ENCODE measurements around the gene CAPN15.
A peak's percentile ranks its signal among the peaks of the same experiment; 100 is the strongest.

Gene CAPN15

DNA sequence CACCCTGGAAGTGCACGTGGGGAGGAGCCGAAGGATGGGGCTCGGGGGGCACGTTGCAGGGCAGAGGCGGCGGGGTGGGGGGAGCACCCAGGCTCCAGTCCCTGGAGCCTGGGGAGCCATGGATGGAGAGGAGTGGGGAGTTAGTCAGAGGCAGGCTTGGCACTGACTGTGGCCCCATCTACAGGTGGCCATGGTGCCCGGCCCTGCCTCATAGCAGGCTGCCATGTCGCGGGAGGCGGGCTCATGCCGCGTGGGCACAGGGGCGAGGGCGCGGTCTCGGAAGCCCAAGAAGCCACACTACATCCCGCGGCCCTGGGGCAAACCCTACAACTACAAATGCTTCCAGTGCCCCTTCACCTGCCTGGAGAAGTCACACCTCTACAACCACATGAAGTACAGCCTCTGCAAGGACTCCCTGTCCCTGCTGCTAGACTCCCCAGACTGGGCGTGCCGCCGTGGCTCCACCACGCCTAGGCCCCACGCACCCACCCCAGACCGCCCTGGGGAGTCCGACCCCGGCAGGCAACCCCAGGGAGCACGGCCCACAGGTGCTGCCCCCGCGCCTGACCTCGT is 35.6 kb downstream of the CAPN15 start:
- no peak for DNase-seq

DNA sequence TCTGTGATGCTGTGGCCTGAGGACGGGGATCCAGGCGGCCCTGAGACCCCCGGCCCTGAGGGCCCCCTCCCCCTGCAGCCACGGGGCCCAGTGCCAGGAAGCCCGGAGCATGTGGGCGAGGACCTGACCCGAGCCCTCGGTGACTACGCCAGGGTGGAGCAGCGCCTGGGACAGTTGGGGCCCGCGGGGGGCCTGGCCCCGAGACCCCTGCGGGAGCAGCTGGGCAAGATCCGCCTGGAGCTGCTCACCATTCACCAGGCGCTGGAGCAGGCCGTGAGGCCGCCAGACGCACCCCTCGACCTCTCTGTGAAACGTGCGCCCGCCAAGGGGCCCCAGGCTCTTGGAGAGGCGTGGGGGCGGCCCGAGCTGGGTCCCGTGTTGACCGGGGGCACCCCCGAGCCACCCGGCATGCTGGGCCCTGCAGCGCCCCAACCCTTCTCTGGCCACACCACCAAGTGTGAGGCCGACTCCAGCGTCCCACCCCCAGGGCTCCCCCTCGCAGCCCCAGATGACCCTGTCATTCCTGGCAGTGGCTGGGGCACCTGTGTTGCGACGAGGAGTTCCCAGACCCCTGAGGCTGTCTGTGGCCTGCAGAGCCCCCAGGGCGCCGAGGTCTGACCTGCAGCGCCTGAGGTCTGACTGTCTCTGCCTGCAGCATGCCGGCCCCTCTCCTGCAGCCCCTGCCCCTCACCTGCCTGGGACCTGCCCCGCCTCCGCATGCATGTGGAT is 37.3 kb downstream of the CAPN15 start:
- no peak for DNase-seq

DNA sequence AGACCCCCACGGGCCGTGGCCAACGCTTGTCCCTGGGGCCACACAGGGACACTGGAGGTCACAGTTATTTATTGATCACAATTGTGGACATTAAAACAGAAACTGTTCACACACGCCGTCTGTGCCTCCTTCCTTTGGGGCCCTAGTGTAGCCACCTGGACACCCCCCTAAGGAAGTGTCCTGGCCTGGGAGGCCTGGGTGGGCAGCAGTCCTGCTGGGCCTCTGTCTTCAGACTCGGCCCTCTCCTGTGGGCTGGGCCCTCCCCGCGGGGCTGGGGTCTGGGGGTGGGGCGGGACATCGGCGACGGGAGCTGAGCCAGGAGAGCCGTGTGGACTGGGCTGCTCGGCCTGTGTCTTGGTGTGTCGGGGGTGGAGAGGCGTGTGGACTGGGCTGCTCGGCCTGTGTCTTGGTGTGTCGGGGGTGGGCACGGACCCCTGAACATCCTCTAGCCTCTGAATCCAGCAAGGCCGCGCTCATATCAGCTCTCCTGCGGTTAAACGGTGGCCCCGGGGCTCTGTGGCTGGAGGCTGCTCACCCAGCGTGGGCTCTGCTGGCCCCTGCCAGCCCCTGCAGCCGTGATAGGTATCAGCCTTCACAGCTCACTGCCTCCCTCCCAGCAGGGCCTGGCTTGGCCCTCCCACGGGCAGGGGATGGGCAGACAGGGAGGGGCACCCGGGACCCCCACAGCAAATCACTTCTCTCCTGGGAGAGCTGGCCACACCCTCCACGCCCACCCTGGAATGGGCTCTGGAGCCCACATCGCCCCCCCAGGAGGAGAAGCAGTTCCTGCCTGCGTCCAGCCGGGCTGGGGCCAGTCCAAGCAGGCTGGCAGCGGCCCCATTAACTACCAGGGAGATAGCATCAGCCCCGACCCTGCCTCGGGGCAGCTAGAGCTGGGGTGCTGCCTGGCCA is 38.2 kb downstream of the CAPN15 start:
- DNase-seq, result no peak

DNA sequence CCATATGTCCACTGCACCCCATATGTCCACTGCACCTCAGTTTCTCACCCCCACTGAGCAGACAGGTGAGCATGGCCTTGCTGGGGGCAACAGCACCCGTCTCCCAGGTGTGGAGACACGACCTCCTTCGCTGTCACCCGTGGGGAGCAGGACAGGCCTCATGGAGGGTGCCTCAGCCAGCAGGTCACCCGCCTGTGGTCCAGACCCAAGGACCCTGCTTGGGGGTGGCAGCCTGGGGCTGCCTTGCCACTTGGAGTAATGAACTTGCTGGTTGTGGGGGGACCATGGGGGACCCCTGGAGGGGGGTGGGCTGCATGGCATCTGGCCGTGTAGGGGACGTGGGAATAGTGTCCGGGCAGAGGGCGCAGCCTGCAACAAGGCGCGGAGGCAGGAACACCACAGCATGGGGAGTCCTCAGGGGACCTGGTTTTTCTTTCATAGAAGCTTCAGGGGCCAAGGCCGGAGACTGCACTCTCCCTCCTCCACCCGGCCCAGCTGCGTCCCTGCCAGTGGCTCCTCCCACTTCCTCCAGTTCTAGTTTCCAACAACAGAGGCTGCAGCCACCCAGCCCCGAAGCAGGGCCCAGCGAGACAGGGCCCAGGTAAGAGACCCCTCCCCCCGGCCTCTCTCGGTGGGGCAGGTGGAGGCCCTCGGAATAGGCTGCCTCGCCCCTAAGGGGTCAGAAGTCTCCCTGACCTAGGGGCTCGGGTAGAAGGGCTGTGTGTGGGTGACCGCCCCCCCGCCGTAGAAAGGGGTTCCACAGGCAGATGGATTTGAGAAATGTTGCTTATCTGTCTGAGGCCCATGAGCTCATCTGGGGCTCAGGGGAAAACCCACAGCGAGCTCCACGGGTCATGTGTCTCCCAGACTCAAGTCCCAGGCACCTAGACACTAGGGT is 39.2 kb downstream of the CAPN15 start, which contains the start of gene NHLRC4:
Gene NHLRC4, plus strand, starts transcription at position 531 of the 898 bp plus-strand sequence. CDS start 1,043 bp downstream, outside the sequence.
- DNase-seq, result peak; percentile 61 to 70

GRCh38 chr16:567373-568256 is 40.1 kb downstream of the CAPN15 start:
- no peak for DNase-seq

DNA sequence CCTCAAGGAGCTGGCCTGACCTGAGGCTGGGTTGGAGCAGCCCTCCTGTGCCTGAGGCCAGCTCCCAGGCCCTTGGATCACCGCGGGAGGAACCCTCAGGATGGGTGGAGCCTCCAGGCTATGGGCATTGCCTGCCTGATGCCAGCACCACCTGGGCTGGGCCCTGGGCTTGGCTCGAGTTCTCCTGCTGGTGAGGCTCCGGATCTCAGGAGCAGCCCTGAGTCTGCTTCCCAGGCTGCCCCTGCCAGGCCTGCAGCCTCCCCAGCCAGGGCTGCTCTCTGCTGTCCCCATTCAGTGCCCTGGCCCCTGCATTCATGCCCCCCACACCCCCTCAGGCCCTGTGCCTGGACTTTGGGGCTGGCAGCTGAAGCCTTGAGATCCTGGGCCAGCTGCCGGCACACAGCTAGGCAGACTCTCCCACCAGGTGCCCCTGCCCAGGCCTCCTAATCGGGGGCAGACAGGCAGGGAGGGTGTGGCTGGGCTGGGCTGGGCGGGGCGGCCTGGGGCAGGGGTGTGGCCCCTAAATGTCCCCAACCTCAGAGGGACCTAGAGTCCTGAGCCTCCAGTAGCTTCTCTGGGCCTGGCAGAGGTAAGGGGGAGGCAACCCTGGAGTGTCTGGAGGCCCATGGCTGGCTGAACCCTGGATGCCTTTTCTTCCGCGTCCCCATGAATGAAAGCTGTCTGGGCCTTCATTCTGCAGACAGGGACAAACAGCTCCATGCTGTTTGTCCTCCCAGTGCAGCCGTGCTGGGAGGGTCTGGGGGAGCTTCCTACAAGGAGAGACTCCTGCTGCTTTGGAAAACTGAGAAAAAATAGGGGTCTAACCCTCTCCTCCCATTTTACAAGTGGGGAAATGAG is 41.1 kb downstream of the CAPN15 start:
- no peak for DNase-seq

DNA sequence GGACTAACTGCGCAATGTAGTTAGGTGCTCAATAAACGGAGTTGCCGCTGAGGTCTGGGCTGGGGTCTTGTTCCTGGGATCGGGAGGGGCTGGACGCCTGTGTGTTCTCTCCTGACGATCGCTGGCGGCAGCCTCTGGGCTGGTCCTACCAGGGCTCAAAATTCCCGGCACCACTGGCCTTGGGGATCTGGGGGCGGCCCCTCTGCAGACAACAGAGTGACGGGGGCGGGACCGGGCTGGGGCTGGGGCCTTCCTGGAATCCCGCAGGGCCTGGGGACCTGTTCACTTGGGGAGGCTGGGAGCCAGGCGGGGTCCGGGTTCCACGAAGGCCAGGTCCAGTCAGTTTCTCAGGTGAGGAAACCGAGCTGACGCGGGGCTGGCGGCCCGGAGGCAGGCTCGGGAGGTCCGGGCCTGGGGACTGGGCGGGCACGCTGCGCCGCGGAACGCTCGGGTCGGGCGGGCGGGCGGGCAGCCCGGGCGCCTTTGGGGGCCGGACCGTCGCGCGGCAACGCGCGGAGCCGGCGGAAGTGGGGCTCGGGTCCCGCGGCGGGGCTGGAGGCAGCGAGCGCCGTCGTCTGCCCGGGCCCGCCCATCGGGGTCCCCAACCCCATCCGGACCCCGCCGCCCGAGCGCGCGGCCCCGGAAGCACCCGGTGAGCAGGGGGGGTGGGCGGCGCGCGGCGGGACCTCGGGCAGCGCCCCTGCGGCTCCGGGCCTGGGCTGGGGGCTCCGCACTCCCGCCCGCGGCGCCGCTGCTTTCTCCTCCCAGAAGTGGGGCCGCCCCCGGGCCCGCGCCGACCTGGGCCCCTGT is 42.1 kb downstream of the CAPN15 start, which contains the start of gene PIGQ:
Gene PIGQ, plus strand, starts transcription at position 524 of the 810 bp plus-strand sequence. CDS start 4,107 bp downstream, outside the sequence.
- peak; percentile 66 to 70 for DNase-seq

DNA sequence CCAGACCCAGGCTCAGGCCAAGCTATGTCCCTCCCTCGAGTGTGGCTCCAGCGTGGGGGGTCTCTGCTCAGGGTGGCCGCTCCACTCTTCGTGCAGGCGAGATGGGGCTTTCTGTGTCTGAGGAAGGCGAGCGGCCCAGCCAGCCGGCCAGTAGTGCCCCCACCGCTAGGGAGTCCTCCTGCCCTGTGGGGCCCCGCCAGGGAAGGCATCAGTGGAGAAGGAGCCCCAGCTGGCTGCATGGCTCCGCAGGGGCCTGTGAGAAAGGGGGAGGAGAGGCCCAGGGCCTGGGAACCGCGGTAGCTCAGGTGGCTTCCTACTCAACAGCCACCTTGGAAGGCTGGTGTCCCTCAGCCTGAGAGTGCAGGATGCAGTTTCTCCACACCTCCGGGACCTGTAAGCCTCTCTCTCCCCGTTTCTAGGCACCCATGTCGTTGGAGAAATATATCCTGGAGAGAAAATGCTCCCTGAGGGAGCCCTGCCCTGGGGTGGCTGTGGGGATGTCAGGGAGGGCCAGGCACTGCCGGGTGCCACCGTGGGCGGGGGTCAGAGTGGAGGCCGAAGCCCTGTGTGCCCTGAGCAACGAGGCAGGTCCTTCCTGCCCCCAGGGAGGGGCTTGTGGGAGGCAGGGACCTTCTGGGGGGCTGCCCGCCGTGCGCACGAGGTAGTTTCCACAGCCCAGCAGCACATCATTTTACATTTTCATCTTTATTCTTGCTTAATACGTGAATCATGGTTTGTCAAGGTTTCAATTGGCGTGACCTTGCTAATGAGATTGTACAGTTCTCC is 45.5 kb downstream of the CAPN15 start:
- DNase-seq, result no peak

DNA sequence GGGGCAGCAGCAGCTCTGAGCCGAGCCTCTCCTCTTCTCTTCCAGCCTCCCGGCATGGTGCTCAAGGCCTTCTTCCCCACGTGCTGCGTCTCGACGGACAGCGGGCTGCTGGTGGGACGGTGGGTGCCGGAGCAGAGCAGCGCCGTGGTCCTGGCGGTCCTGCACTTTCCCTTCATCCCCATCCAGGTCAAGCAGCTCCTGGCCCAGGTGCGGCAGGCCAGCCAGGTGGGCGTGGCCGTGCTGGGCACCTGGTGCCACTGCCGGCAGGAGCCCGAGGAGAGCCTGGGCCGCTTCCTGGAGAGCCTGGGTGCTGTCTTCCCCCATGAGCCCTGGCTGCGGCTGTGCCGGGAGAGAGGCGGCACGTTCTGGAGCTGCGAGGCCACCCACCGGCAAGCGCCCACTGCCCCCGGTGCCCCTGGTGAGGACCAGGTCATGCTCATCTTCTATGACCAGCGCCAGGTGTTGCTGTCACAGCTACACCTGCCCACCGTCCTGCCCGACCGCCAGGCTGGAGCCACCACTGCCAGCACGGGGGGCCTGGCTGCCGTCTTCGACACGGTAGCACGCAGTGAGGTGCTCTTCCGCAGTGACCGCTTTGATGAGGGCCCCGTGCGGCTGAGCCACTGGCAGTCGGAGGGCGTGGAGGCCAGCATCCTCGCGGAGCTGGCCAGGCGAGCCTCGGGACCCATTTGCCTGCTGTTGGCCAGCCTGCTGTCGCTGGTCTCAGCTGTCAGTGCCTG is 46.7 kb downstream of the CAPN15 start:
- DNase-seq, result no peak

- DNase-seq, result no peak
Measured at GRCh38 chr16:575354-576196, 48.1 kb downstream of the CAPN15 start.

GRCh38 chr16:576197-576822 is 48.8 kb downstream of the CAPN15 start:
- DNase-seq, result no peak

- DNase-seq, result no peak
Measured at GRCh38 chr16:576823-577201, 49.3 kb downstream of the CAPN15 start.

DNA sequence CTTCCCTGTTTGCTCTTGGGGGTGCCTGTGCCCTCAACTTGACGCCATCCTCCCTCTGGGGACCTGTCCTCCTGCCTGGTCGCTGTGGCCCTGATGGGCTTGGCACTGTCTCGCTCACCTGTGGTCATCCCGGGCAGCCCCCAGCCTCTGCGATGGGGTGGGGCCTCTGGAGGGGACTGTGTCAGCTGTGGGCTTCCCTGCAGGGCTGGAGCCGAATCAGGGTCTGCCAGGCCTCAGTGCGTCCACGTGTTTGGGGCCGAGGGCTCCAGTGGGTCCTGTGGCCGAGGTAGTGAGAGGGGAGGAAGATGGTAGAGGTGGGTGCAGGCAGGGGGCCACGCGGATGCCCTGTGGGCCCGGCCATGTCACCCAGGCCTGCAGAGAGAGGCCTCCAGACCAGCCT is 50.3 kb downstream of the CAPN15 start:
- DNase-seq, result no peak

GRCh38 chr16:578232-578869 is 50.8 kb downstream of the CAPN15 start:
- DNase-seq, result no peak

GRCh38 chr16:578870-579405 is 51.4 kb downstream of the CAPN15 start:
- DNase-seq, result peak; percentile 74 to 80

Measured in activated CD4-positive, alpha-beta T cell treated with anti-CD3 and anti-CD28 coated beads, Interleukin-2, amount 50 U/mL, for 48 hours (primary cell).